C4-2B (cell line): Measurements from ENCODE around the gene METTL18.

ENCODE experiments used
- ZFX ChIP-seq: fragments of 450-650 bp; IDR thresholded peaks from 2 replicates; pipeline ENCODE4 v1.6.1; 2017
- TF ChIP-seq, protein P1 (sequence below): fragments of 450-650 bp; conservative IDR thresholded peaks from 2 replicates; pipeline ENCODE4 v1.5.1; 2017; ENCODE audit warnings: mild to moderate bottlenecking

DNA sequence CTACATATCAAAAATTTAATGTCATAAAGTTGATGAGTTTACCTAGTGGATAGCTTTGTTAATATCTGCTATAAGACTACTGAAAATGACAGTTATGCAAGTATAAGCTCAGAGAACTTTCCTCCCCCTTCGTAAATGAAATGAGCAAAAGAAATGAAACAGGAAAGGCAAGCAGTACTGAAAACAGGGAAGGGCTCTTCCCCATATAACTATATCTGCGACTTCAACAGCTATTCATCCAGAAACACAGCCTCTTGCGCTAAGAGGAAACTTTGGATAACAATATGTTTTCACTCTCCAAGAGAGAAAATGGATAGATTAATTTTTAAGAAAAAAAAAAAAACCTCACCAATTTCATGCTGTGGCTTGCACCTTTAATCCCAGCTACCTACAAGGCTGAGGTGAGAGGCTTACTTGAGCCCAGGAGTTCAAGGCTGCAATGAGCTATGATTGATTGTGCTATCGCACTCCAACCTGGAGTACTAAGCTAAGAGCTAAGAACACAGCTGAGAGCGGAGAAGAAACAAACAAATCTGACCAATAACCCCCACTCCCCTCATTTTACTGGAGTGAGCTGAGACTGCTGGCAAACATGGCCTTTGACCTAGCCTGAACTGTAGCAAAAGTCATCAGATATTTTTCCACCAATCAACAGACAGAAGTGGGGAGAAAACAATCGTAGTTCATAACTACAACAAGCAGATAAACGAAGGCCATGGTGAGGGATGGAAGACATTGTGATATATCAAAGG, 29.0 kb downstream of the METTL18 start:
- TF ChIP-seq, protein P1, sequence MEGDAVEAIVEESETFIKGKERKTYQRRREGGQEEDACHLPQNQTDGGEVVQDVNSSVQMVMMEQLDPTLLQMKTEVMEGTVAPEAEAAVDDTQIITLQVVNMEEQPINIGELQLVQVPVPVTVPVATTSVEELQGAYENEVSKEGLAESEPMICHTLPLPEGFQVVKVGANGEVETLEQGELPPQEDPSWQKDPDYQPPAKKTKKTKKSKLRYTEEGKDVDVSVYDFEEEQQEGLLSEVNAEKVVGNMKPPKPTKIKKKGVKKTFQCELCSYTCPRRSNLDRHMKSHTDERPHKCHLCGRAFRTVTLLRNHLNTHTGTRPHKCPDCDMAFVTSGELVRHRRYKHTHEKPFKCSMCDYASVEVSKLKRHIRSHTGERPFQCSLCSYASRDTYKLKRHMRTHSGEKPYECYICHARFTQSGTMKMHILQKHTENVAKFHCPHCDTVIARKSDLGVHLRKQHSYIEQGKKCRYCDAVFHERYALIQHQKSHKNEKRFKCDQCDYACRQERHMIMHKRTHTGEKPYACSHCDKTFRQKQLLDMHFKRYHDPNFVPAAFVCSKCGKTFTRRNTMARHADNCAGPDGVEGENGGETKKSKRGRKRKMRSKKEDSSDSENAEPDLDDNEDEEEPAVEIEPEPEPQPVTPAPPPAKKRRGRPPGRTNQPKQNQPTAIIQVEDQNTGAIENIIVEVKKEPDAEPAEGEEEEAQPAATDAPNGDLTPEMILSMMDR: no peak
- TF ChIP-seq ZFX: no peak
